GM21528 (cell line): ENCODE data around the gene SETD6.

Source experiments
- ATAC-seq: cut with Tn5 transposase; IDR thresholded peaks from one replicate; pipeline ENCODE4 v1.9.1; 2021; ENCODE audit warnings: mild to moderate bottlenecking, moderate library complexity; ENCODE audit not compliant: unreplicated experiment, low FRiP score

The SETD6 gene

DNA sequence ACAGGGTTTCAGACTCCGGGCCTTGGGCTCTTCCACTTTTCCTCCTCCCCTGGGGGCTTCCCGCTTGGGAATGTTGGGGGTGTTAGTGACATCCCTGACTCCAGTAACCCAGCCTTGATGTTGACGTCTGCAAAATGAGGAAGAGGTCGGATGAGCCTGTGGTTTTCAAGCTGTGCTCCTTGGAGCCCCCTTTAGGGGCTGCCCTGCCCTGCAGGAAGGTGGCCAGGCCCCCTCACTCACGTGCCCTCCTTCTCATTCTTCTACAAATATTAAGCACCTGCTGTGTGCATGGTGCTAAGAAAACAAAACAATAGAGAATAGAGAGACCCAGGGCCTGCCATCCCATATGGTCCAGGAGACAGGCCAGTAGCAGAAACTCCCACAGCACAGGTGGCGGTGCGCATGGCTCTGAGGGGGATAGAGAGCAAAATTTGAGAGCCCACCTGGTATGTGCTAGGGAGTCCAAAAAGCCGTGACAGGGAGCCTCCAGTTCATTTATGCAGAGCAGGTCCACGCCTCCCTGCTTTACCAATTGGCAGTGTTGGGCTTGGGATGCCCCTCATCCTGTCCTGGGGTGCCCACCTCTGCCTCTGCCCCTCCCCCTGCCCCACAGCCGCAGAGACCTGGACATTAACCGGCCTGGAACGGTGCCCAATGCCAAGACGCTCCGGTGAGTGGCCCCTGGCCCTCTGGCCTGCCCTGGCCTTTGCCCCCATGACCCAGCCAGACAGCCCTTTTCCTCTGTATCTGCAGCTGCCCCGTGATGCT is 7.9 kb upstream of the SETD6 start:
- ATAC-seq: no peak

DNA sequence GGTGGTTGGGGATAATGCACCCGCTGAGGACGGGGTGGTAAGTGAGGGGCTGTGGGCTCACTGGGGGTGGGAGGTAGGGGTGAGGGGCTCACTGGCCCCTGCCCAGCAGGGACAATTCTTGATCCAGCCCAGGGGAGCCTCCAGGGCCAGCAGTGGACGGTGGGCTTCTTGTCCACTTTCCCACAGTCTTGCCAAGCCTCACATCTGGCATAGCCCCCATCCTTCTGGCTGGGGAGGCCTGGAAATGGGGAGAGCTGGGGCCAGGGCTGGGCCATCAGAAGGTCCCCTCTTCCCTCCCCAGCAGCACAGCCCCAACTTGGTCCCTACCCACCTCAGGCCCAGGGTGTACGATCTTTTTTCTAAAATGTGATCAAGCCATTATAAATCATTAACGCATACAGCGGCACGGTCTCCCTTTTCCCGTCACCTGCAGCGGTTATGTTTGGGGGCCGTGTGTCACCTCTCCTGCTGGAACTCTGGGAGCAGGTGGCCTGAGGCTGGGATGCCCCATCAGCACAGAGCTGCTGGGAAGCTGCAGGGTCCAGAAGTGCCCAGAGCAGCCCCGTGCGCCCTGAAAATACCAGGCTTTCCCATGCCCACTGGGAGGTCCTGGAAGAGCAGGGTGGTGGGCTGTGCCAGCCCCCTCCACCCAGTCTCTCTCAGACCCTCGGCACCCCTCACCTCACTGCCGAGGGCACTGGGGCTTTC is 7.2 kb upstream of the SETD6 start:
- no peak for ATAC-seq

DNA sequence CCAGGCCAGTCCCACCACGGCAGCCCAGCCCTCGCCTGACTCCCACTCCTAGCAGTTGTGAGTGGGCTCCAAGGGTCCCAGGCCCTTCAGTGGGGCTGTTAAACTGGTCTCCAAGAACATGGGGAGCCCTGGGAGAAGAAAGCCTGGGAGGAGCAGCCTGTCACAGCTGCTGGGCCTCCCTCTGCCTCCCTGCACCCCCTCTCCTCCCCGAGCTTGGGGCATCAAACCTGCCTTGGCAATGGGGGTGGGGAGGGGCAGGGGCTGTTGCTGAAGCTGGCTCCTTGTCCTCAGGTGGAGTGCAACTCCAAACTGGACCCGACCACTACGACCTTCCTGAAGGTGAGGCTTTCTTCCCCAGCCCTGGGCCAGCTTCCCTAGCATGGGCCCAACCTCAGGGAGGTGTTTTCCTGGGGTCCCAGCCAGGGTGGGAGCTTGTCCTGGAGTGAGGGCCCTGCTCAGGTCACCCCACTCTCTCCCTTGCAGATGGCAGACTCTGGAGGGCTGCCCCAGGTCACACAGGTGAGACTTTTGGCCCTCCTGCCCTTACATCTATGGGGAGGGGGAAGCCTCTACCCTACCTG is 6.6 kb upstream of the SETD6 start:
- no peak for ATAC-seq

DNA sequence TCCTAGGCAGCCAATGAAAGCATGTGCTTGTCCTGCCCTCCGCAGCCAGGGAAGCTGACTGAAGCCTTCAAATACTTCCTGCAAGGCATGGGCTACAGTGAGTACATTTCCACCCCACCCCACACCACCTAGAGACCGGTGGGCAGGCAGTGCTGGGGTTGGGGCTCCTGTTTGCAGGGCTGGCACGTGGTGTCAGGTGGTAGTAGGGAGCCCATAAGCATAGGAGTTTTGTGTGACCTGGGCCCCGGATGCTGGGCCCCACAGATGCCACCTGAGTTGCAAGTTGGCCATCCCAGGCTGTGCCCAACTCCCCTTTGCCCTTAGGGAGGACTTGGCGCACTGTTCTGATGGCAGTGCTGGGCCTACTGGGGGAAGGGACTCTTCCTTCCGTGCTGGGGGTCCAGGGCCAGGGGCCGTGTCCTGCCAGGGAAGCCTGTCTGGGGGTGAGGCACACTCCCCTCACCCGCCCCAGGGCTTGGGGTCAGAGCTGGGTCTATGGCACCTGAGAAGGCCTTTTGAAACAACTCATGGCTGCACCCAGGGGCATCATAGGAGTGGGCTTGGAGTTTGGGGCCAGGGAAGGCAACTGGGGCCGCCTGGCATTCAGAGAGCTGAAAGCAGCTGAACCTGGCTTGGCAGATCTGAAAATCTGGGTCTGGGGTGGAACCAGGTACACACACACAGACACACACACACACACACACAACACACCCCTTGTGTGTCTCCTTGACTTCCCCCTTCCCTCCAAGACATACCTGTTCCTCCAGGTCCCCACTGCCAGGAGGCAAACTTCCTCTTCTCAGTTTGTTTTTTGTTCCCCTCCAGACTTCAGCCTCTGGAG is 5.8 kb upstream of the SETD6 start:
- no peak for ATAC-seq

DNA sequence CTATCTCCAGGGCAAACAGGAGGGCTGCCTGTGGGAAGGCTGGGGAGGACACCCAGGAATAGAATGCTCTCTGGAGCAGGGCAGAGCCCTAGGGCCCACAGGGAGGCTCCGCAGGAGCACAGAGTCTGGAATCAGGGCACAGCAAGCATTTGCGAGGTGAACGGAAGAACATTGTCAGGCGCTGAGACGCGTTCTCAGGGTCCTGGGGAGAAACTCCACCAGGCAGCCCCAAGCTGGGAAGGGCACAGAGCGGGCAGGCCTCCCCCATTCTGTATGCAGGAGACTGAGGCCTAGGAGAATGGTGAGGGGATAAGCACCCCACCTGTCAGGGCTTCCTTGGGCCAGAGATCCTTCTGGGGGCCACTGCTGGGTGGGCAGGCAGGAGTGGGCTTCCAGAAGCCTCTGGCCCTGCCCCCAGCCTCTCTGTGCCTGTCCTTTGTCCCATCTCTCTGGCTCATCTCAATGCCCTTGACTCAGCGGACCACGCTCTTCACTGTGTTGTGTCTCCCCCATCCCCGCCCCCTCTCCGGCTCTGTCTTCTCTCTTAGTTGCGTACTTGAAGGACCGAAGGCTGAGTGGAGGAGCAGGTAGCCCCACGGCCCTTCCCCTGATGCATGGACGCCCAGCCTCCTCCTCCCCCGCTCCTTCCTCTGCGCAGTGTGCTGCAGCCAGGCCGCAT is 5.1 kb upstream of the SETD6 start:
- no peak for ATAC-seq

DNA sequence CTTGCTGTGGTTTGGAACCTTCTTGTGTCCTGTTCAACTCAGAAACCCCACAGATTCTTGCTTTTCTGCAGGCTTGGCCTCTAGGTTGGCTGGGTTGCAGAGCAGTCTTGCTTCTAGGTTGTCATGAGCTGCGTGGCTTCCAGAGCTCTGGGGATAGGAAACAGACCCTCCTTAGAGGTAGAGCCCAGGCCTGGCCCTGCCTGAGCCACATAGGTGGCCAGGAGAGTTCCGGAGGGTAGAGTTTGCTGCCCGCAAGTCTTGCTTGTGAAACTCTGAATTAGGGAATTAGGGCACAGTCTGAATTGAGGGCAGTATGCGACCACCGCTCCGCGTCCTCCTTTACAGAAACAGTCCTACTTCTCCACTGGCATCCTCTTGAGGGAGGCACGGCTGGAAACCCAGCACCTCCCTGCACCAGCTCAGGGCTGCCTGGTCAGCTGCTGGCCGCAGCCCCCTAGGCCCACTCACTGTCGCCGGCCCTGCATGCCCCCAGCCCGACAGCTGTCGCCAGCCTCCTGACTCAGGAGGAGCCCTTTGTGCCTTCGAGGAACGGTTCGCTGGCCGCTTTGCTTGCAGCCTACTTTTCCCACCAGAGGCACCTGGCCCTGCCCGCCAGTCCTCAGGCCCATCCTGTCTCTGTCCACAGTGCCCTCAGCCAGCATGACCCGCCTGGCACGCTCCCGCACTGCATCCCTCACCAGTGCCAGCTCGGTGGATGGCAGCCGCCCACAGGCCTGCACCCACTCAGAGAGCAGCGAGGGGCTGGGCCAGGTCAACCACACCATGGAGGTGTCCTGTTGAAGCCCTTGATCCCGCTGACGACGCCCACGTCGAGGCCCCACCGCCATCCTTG is 4.3 kb upstream of the SETD6 start:
- no peak for ATAC-seq

DNA sequence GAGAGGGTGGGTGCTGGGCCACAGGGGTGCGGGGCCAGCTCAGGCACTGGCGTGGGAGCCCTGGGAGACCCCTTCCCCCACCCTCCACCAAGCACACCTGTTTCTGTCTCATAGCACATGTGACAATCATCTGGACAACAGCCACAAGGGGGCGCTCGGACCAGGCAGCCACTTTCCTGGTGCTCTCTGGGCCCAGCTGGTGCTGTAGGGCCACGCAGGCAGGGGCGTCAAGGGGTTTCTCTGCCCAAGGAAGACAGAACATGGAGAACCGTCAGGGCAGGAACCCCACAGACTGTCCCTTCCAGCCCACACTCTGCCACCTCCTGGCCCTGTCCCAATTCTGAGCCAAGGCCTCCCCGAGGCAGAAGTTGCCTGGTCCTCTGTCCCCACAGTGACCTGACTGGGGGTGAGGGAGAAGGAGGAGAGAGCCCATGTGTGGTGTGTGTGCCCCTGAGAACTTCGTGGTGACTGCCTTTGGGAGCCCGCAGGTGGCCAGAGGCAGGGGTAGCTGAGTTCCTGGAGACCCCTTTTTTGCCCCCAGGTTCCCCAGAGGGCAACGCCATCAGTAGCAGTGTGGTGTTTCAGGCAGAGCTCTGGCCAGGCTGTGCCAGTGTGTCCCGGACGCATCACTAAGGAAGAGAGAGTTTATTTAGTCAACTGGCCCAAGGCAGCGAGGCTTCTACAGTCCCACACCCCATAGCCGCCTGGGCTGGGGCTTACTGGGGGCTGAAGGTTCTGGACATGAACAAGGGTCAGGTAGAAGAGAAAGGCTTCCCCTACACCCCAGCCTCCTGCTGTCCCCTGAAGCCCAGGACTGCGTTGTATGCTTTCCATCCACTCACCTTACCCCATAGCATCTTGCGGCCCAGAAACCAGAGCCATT is 3.1 kb upstream of the SETD6 start:
- ATAC-seq: no peak

DNA sequence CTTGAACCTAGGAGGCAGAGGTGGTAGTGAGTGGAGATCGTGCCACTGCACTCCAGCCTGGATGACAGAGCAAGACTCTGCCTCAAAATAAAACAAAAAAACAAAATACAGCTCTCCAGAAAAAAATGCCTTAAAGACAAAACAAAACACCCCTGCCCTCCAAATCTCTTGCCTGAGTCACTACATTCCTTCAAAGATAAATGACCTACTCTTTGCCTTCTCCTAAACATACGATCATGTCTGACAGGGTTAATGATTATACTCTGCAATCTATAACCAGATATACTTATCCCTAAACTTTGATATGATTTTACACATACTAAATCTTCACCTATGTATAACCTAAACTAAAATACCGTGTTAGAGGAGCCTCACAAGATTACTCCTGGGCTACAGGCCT is 1.4 kb upstream of the SETD6 start:
- ATAC-seq: no peak

DNA sequence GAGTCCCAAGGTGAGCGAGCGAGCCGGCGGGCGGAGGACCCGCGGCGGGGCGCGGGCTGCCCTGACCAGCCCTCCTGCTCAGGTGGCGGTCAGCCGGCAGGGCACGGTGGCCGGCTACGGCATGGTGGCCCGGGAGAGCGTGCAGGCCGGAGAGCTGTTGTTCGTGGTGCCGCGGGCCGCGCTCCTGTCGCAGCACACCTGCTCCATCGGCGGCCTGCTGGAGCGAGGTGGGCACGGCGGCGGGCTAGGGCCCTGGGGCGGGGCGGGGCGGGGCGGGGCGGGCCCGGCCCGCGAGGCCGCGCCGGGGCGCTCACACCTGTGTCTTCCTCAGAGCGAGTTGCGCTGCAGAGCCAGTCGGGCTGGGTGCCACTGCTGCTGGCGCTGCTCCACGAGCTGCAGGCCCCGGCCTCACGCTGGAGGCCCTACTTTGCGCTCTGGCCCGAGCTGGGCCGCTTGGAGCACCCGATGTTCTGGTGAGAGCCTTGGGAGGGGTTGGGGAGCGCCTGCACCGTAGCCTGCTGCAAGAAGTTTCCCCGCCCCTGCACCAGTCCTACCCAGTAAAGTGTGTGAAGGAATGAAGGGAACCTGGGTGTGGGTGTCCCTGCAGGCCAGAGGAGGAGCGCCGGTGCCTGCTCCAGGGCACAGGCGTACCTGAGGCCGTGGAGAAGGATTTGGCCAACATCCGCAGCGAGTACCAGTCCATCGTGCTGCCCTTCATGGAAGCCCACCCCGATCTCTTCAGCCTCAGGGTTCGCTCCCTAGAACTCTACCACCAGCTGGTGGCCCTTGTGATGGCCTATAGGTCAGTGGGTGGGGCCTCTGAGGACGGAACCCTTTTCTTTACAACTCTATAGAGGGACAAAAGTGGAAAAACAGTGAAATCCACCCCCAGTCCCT is 802 bp downstream of the SETD6 start:
- peak; percentile 36 for ATAC-seq

DNA sequence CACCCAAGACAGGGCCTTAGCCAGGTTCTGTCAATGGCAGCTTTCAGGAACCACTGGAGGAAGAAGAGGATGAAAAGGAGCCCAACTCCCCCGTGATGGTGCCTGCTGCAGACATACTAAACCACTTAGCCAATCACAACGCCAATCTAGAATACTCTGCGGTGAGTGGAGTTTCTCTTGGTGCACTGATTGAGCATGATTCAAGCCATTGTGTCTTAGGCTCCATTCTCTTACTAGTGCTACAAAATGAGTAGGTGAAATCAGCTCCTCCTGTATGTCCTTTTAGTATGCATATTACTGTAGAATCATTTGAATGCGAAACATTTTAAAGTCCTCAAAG is 1.4 kb downstream of the SETD6 start:
- no peak for ATAC-seq

DNA sequence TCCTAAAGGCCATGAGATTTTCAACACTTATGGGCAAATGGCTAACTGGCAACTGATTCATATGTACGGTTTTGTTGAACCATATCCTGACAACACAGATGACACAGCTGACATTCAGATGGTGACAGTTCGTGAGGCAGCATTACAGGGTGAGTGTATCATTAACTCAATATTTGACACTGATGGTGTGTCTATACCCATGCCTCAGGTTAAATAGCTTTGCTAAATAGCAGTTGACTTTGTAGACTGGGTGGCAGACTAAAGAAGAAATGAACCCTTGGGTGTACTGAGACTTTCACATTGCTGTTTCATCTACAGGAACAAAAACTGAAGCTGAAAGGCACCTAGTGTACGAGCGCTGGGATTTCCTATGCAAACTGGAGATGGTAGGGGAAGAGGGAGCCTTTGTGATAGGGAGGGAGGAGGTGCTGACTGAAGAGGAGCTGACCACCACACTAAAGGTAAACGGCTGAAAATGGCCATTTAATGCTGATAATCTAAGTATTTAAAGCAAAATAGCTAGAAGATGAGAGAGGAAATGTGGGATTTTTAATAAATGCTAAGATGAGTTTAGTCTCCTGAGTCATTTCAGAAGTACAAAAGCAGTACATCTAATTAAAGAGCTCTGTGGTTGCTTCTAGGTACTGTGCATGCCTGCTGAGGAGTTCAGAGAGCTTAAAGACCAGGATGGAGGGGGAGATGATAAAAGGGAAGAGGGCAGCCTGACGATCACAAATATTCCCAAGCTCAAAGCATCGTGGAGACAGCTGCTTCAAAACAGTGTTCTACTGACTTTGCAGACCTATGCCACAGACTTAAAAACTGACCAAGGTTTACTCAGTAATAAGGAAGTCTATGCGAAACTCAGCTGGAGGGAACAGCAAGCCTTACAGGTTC is 3.0 kb downstream of the SETD6 start:
- ATAC-seq: peak; percentile 32

DNA sequence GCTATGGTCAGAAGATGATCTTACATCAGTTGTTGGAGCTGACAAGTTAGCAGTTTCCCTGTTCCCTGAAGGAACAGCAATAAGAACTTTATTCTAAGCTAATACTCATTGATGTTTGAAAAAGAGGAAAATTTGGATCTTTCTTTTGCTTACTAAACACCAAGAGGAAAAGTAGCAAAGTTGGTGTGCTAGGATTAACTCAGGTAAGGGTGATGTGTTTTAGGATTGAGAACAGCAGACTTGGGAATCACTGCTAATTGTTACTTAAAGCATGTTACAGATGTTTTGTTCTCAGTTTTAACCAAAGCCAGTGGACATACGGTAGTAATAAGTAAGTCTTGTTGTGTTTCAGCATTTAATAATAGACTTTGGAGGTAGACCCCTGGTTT is 3.7 kb downstream of the SETD6 start:
- no peak for ATAC-seq

DNA sequence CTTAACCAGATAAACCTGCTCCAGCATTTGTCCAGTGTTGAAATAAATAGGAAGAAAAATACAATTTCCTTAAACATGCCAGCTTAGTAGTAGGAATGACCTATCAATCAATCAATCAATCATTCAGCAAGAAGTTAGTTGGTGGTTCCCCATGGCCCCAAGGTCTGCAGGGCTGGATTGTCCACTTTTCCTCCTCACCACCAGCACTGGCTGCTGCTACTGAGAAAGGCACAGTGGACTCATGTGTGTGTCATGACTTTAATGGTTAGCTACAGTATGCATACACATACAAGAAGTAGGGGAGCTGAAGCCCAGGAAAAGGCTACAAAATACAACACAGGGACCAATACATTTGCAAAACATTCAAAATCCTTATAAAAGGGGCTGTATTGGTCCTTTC is 4.4 kb downstream of the SETD6 start:
- ATAC-seq: no peak

DNA sequence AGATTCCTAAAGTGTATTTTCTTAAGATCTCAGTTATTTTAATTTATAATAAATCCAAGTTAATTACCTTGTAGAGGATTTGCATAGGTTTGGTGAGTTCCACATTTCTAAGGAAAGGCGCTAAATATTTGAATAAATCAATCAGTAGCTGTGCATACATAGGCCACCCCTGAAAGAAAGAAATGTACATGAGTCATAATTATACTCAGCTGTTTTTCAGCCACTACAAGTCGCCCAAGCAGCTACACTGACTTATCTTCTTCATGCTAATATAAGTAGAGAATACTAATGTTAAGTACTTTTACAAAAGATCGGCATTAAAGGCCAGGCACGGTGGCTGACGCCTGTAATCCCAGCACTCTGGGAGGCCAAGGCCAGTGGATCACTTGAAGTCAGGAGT is 14.9 kb downstream of the SETD6 start:
- no peak for ATAC-seq

DNA sequence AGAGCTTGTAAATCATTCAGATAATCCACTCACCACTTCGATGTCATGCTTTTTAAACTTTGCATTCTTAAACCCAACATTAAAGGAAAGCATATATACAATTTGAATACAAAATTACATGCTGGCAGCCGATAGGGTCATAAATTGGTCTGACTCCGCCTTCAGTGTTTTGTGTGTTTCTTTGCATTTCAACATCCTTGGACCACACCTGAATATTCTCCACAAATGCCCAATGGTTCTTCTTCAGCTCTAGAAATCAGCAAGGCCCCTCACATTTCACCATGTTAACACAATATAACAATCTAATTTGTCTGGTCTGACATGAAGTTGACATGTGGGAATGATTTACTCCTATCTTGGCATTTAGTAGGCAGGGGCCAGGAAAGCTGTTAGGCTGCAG is 17.1 kb downstream of the SETD6 start:
- ATAC-seq: no peak

DNA sequence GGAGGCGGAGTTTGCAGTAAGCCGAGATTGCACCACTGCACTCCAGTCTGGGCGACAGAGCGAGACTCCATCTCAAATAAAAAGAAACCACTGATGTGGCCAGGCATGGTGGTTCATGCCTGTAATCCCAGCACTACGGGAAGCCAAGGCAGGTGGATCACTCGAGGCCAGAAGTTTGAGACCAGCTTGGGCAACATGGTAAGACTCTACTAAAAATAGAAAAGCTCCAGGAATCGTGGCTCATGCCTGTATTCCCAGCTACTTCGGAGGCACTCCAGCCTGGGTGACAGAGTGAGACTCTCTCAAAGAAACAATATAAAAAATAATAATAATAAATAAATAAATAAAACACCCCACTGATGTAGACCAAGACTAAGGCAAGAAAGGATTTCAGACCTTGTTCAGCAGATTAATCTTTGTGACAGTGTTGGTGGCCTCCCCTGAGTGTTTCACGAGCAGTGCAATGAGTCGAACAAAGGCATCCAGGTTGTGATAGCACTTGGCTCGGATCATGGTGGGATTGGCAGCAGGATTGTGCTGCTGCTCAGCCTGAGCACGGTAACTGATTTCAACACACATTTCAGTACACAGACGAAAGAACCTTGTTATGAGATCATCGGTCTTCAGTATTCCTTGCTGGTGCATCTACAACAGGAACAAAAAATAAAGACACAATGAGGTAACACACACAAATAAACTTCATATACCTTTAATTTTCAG is 18.6 kb downstream of the SETD6 start:
- ATAC-seq: no peak
